ENCODE data around the gene FOXA3.
"Not testable (repeated sequence)": the region's sequence is repeated elsewhere in the genome, so short reads cannot be mapped to it uniquely, and the experiment has no call there.

FOXA3 gene

GRCh38 chr19:45828945-45829344 lies 35.2 kb upstream of the FOXA3 start:
- no peak for DNase-seq

- no peak for DNase-seq
These were observed 29.2 kb upstream of the FOXA3 start for GRCh38 chr19:45834970-45835369.

GRCh38 chr19:45842198-45842597 lies 21.9 kb upstream of the FOXA3 start:
- DNase-seq, result no peak

GRCh38 chr19:45847663-45848062 lies 16.5 kb upstream of the FOXA3 start:
- DNase-seq, result no peak

- DNase-seq, result no peak
These were observed 15.2 kb upstream of the FOXA3 start for GRCh38 chr19:45848922-45849321.

GRCh38 chr19:45852145-45852750 lies 11.9 kb upstream of the FOXA3 start:
- no peak for DNase-seq

GRCh38 chr19:45852983-45853382 lies 11.1 kb upstream of the FOXA3 start:
- peak; percentile 51 for DNase-seq

- no peak for DNase-seq
These were observed 9.9 kb upstream of the FOXA3 start for GRCh38 chr19:45854167-45854778.

- DNase-seq, result no peak
These were observed 3.5 kb upstream of the FOXA3 start for GRCh38 chr19:45860359-45861259.

GRCh38 chr19:45862271-45862563 lies 1.9 kb upstream of the FOXA3 start:
- no peak for DNase-seq

GRCh38 chr19:45862564-45863334 lies 1.4 kb upstream of the FOXA3 start, which contains the start of gene SYMPK:
SYMPK (minus strand) TSS chr19:45863147; CDS start chr19:45854495, 8,652 bp downstream.
- DNase-seq, result peak; percentile 89

- DNase-seq, result no peak
These were observed 739 bp upstream of the FOXA3 start for GRCh38 chr19:45863335-45863839.

GRCh38 chr19:45864629-45865082 lies 530 bp downstream of the FOXA3 start:
- DNase-seq, result no peak

GRCh38 chr19:45865269-45865948 lies 1.3 kb downstream of the FOXA3 start:
- DNase-seq, result no peak

GRCh38 chr19:45866400-45867176 lies 2.5 kb downstream of the FOXA3 start:
- no peak for DNase-seq

- DNase-seq, result not testable (repeated sequence)
These were observed 3.1 kb downstream of the FOXA3 start for GRCh38 chr19:45867241-45867640.

GRCh38 chr19:45870798-45871197 lies 6.7 kb downstream of the FOXA3 start:
- DNase-seq, result no peak

- no peak for DNase-seq
These were observed 8.2 kb downstream of the FOXA3 start for GRCh38 chr19:45872095-45872919.

- DNase-seq, result no peak
These were observed 9.2 kb downstream of the FOXA3 start for GRCh38 chr19:45873219-45873772.

- DNase-seq, result no peak
These were observed 10.5 kb downstream of the FOXA3 start for GRCh38 chr19:45874620-45874966.

GRCh38 chr19:45876161-45876410 lies 12.0 kb downstream of the FOXA3 start:
- no peak for DNase-seq
